HG03139 (cell line): ENCODE measurements around the gene SLC35A3.
"Not testable (repeated sequence)": the region's sequence is repeated elsewhere in the genome, so short reads cannot be mapped to it uniquely, and the experiment has no call there.

Experiments used
- ATAC-seq: cut with Tn5 transposase; IDR thresholded peaks from one replicate; pipeline ENCODE4 v1.9.1; 2021; ENCODE audit not compliant: unreplicated experiment

Gene SLC35A3

DNA sequence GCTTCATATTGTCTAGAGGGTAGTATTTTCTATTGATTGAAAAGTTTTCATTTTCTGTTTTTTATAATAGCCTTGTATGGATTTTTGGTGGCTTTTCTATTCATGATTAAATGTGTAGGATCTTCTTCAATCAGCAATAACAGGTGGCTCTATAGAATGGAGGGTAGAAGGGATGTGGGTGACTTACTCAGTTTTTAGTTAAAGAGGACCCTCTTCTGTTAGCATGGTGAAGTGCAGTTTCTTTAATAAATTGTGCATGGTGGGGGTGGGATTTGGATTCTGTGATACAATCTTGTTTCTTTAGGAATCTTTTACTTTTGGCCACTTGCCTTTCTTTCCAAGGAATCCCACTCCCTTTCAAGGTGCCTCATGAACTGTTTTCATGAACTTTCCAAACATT, 64.7 kb downstream of the SLC35A3 start:
- no peak for ATAC-seq

GRCh38 chr1:100035214-100035613, 65.4 kb downstream of the SLC35A3 start:
- no peak for ATAC-seq

DNA sequence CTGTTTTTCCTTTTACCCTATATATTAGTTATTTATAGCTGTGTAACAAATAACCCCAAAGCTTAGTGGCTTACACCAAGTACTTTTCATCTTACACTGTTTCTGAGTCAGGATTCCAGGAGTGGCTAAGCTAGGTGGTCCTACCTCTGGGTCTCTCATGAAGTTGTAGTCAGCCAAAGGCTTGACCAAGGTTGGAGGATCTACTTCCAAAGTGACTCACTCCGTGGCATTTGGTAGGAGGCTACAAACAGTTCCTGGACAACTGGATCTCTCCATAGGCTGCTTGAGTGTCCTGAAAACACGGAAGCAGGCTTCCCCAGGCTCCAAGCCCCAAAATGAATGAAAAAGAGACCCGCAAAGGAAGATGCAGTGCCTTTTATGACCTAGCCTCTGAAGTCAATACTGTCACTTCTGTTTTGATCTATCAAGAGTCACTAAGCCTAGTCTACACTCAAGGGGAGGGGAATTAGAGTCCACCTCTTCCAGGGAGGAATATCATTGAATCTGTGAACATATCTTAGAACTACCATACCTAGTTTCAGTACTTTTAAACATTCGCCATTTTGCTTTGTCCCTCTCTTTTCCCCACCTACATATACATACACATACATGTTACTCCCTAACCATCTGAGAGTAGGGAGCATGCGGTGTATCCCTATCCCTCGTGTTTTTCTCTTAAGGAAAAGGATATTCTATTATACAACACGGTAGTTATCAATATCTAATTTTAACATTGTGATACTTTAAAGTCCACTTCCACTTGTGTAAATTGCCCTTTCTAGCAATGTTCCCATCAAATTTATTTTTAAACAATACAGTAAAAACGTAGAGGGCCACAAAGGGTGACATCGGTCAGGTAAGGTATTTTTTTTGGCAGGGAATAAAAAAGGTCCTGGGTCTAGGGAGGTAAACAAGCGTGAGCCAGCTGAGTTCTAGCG, 67.2 kb downstream of the SLC35A3 start:
- ATAC-seq: no peak

GRCh38 chr1:100037656-100037926, 67.8 kb downstream of the SLC35A3 start:
- ATAC-seq: no peak

DNA sequence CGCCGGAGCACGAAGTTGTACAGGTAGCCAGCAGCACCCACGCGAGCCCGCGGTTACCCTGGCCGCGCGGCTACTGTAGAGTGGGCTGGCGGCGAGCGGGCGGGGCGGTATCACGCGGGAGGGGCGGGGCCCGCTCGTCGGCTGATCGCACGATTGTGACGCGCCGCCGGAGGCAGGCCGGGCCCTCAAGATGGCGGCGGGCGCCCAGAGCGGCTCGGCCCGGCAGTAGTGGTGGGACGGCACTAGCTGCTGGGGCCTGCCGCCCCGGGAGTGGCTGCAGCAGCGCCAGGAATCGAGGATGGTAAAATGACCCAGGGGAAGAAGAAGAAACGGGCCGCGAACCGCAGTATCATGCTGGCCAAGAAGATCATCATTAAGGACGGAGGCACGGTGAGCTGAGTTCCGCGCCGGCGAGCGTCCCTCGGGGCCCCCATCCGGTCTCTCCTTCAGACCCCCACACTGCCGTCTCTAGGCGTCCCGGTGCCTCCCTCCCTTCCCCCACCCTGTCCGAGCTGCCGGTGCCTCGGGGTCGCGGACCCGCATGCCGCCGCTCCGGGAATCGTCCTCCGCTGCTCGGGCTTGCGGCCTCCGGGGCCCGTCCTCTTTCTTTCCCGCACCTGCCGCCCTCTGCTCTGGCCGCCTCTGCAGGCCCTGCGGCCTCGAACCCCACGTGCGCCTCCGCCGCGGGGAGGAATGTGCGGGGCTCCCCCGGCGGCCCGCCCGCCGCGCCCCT, 68.3 kb downstream of the SLC35A3 start:
- peak; percentile 86 for ATAC-seq

DNA sequence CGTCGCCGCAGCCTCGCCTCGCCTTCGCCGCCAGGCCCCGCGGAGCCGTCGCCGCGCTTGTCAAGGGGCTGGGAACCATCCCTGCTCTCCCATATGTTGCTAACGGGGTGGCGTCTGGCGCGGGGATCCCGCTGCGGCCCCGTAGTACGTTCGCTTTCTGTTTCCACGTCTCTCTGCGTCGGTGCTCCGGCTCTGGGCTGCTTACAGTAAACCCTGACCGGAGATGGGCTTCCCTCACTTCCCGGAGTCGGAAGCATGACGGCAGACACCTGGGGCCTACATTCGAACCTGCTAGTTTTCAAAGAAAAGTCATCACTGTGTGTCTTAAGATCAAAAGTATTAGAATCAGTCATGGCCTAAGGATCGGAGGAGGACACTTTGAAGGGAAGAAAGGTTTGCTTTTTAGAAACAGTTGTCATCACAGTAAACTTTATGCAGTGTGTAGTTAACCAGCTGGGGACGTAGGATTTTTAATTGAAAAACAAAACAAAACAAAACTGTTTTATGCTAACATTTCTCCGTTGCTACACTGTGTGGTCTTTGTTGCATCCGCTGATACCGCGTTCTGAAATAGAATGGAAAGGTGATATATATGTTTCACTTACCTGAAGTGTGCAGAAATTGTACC, 69.0 kb downstream of the SLC35A3 start:
- ATAC-seq: peak; percentile 43

- ATAC-seq: no peak
These were observed 69.8 kb downstream of the SLC35A3 start for GRCh38 chr1:100039591-100039990.

DNA sequence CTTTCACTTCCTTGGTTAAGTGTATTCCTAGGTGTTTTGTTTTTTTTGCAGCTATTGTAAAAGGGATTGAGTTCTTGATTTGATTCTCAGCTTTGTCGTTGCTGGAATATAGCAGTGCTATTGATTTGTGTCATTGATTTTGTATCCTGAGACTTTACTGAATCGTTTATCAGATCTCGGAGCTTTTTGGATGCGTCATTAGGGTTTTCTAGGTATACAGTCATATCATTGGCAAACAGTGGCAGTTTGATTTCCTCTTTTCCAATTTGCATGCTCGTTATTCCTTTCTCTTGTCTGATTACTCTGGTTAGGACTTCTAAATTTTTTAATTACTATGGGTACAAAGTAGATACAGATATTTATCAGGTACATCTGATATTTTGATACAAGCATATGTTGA, 75.4 kb downstream of the SLC35A3 start:
- no peak for ATAC-seq

- not testable (repeated sequence) for ATAC-seq
These were observed 77.5 kb downstream of the SLC35A3 start for GRCh38 chr1:100047235-100047708.

DNA sequence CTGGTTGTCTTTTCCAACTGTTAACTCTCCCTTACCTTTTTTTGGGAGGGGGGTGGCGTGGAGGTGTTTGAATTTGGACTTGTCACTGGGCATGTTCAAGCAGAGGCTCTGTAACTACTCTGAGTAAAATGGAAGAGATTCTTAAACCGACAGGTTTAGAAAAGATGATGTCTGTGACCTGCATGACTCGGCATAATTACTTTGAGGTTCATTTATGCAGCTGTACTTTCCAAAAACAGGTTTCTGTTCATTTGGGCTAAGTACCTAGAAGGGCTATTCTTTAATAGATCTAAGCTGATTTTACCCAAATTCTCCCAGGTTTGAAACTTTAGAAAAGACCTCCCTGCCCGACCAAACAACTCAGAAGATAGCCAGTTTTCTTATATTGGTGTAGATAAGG, 80.3 kb downstream of the SLC35A3 start:
- ATAC-seq: no peak

GRCh38 chr1:100051401-100051800, 81.6 kb downstream of the SLC35A3 start:
- ATAC-seq: no peak

DNA sequence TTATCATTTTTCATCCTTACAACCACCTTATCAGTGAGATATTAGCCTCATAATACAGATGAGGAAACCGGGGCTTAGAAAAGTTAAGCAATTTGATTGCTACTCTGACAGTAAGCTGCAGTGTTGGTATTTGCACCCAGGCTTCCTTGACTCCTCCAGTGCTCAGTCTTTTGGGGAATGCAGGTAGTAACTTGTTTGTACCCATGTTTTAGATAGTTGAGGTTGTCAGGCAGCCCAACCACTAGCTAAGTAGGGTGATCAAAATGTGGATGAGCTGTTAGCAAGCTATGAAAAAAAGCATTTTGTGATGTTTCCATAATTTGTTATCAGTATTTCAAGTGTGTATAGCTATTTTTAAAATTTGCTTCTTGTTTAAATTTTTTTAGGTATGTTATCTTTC, 82.1 kb downstream of the SLC35A3 start:
- no peak for ATAC-seq

DNA sequence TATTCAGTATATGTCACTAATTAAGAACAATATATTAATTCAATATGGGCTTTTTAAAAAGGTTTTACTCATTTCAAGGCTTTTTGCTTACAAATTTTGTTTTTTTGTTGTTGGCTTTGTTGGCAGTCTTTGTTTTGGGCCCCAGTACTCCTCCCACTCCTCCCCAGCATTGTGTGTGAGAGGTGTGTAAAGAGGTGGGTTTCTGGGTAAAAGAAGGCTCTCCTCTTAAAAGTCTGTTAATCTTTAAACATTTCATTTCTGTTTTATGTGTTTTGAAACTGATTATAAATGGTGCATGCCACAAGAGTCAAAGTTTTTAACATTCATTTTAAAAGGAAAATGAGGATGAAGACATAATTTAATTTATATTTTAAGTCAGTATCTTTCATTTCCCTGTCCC, 83.3 kb downstream of the SLC35A3 start:
- no peak for ATAC-seq

- no peak for ATAC-seq
These were observed 83.9 kb downstream of the SLC35A3 start for GRCh38 chr1:100053727-100054126.

- ATAC-seq: no peak
These were observed 91.9 kb downstream of the SLC35A3 start for GRCh38 chr1:100061681-100062080.

GRCh38 chr1:100065183-100065968, 95.6 kb downstream of the SLC35A3 start:
- ATAC-seq: no peak

DNA sequence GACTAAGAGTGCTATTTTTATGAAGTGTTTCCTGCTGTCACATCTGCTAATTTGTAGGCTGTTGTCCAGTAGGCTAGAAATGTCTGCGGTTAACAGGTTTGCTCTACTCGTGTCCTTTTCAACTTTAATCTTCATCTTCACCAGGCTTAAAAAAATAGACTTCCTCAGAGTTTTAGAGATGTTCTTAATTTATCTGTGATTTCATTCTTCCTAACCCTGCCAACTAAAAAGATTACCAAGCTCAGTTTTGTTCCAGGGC, 96.1 kb downstream of the SLC35A3 start:
- no peak for ATAC-seq

DNA sequence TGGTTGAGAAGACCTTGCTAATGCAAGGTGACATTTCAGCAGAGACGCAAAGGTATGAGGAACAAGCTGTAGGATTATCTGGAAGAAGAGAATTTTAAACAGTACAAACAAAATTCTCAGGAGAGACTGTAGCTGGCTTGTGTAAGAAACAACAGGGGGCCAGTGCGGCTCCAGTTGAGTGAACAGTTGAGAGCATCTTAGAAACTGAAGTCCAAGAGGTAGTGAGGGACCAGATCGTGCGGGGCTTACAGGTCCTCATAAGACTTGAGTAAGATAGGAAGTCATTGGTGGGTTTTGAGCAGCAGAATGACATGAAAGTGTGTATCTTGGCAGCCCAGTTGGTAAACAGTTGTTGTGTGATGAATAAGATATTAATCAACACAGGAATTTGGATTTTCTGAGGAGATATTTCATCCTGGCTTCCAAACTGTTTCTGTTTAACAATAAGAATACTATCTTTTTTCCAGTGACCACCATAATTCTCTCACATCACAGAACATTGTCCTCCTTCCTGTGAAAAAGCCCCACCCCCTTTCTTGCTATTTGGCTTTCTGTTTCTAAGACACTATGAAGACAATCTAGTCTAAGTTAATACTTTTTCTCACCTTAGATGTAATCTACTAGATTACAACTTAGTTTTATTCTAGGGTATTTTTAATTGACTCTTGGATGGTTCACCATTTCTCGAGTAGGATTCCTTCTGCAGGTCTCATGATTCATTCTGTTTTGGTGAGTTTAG, 100.6 kb downstream of the SLC35A3 start:
- ATAC-seq: no peak

- no peak for ATAC-seq
These were observed 103.7 kb downstream of the SLC35A3 start for GRCh38 chr1:100073531-100073930.

- no peak for ATAC-seq
These were observed 105.0 kb downstream of the SLC35A3 start for GRCh38 chr1:100074604-100075395.
